GM23338 (cell line): ENCODE results near the gene PPP1R3A. TPM values are rescaled to one million over a fixed set of nuclear protein-coding genes. Genes with fewer than 3 reads are reported as not detected.

Source experiments
- ATAC-seq: fragments of 200-7000 bp; cut with Tn5 transposase; 3 replicates; pipeline ENCODE4 v1.9.1; 2020
- DNase-seq: peaks from one replicate; pipeline ENCODE4 v3.0.0-alpha.2; 2015; ENCODE audit warnings: low spot score
- H2AFZ ChIP-seq: fragments of 200-600 bp; sonication (generic); 2 replicates; pipeline ENCODE4 v1.8.0; 2016; ENCODE audit warnings: antibody characterized with exemption, mild to moderate bottlenecking, moderate library complexity
- H3F3A ChIP-seq: fragments of 200-600 bp; sonication (generic); replicated peaks from 2 replicates; pipeline ENCODE4 v1.8.0; 2017; ENCODE audit warnings: antibody characterized with exemption, mixed run types, low read depth
- H3K27ac ChIP-seq: fragments of 200-600 bp; sonication (generic); 2 replicates; pipeline ENCODE4 v1.6.1; 2016; ENCODE audit warnings: low read depth
- H3K27me3 ChIP-seq: fragments of 200-600 bp; sonication (generic); 2 replicates; pipeline ENCODE4 v1.8.0; 2016; ENCODE audit warnings: mild to moderate bottlenecking, mixed run types, moderate library complexity; ENCODE audit not compliant: insufficient read depth
- H3K36me3 ChIP-seq: fragments of 200-600 bp; sonication (generic); 2 replicates; pipeline ENCODE4 v1.8.0; 2016; ENCODE audit warnings: mild to moderate bottlenecking; ENCODE audit not compliant: insufficient read depth
- H3K4me1 ChIP-seq: fragments of 200-600 bp; sonication (generic); 2 replicates; pipeline ENCODE4 v1.8.0; 2016; ENCODE audit warnings: mild to moderate bottlenecking, moderate library complexity; ENCODE audit not compliant: insufficient read depth
- H3K4me2 ChIP-seq: fragments of 200-600 bp; sonication (generic); 2 replicates; pipeline ENCODE4 v1.7.1; 2017; ENCODE audit warnings: mixed run types
- H3K4me3 ChIP-seq: fragments of 200-600 bp; sonication (generic); 2 replicates; pipeline ENCODE4 v1.6.1; 2016; ENCODE audit warnings: mixed run types
- H3K79me2 ChIP-seq: fragments of 200-600 bp; sonication (generic); replicated peaks from 2 replicates; pipeline ENCODE4 v1.8.0; 2017; ENCODE audit warnings: mild to moderate bottlenecking; ENCODE audit not compliant: insufficient read depth
- H3K9me2 ChIP-seq: fragments of 200-600 bp; sonication (generic); 2 replicates; pipeline ENCODE4 v1.8.0; 2017; ENCODE audit not compliant: insufficient read depth
- H4K20me1 ChIP-seq: fragments of 200-600 bp; sonication (generic); replicated peaks from 2 replicates; pipeline ENCODE4 v1.8.0; 2017; ENCODE audit warnings: mild to moderate bottlenecking; ENCODE audit not compliant: insufficient read depth
- H3K27ac Mint-ChIP-seq: 2 replicates; pipeline ENCODE4 v1.8.0; 2020; ENCODE audit warnings: inconsistent platforms, mild to moderate bottlenecking, moderate library complexity, mixed read lengths
- H3K27me3 Mint-ChIP-seq: 3 replicates; pipeline ENCODE4 v1.8.0; 2022; ENCODE audit warnings: low read depth, mild to moderate bottlenecking, moderate library complexity, mixed read lengths, inconsistent platforms; ENCODE audit not compliant: insufficient read depth, poor library complexity
- H3K36me3 Mint-ChIP-seq: 3 replicates; pipeline ENCODE4 v1.8.0; 2021; ENCODE audit warnings: low read depth, mild to moderate bottlenecking, inconsistent platforms, moderate library complexity, mixed read lengths
- H3K4me1 Mint-ChIP-seq: 3 replicates; pipeline ENCODE4 v1.8.0; 2020; ENCODE audit warnings: mild to moderate bottlenecking, inconsistent platforms, mixed read lengths
- H3K4me3 Mint-ChIP-seq: 3 replicates; pipeline ENCODE4 v1.8.0; 2021; ENCODE audit warnings: moderate library complexity, mild to moderate bottlenecking, inconsistent platforms, mixed read lengths
- H3K9me3 Mint-ChIP-seq: 3 replicates; pipeline ENCODE4 v1.8.0; 2020; ENCODE audit warnings: moderate library complexity, mild to moderate bottlenecking, inconsistent platforms, mixed read lengths
- CREB1 ChIP-seq: fragments of 250-450 bp; sonication (Bioruptor Pico); IDR thresholded peaks from 2 replicates; pipeline ENCODE4 v1.5.0; 2020; ENCODE audit warnings: low read depth, mild to moderate bottlenecking, moderate library complexity
- EZH2phosphoT487 ChIP-seq: fragments of 200-600 bp; sonication (generic); IDR thresholded peaks from one replicate; pipeline ENCODE4 v1.8.1; 2018; ENCODE audit warnings: antibody characterized with exemption; ENCODE audit not compliant: unreplicated experiment
- NANOG ChIP-seq: IDR thresholded peaks from 2 replicates; pipeline ENCODE4 v1.6.1; 2016; ENCODE audit warnings: antibody characterized with exemption, borderline replicate concordance
- POLR2AphosphoS5 ChIP-seq: IDR thresholded peaks from 2 replicates; pipeline ENCODE4 v1.6.1; 2016; ENCODE audit warnings: antibody characterized with exemption, low read depth
- ZNF331 ChIP-seq: fragments of 250-450 bp; sonication (Bioruptor Pico); IDR thresholded peaks from 2 replicates; pipeline ENCODE4 v1.5.0; 2020; ENCODE audit warnings: low read depth, mild to moderate bottlenecking, moderate library complexity
- polyA plus RNA-seq: library from polyadenylated mRNA; unstranded; fragments of >200 nt; fragmentation: Nextera tagmentation; extraction: Ambion mirVana; gene quantifications from 2 replicates; pipeline ENCODE4 v1.2.1, GENCODE V29; 2016
- total RNA-seq: library from RNA; depleted of rRNA; stranded (reverse); fragments of >200 nt; shearing (Covaris generic); gene quantifications from 2 replicates; pipeline ENCODE4 v1.2.3, GENCODE V29; 2014
- TF ChIP-seq, protein P1 (sequence below): IDR thresholded peaks from 2 replicates; pipeline ENCODE4 v1.6.1; 2016; ENCODE audit warnings: antibody characterized with exemption
- TF ChIP-seq, protein P2 (sequence below): fragments of 250-450 bp; sonication (Bioruptor Pico); IDR thresholded peaks from 2 replicates; pipeline ENCODE4 v1.5.0; 2020; ENCODE audit warnings: mild to moderate bottlenecking, moderate library complexity

Gene PPP1R3A
- total and polyA plus RNA-seq, 2 experiments from 2014 or later = 0.28 TPM; not detected in 1

DNA sequence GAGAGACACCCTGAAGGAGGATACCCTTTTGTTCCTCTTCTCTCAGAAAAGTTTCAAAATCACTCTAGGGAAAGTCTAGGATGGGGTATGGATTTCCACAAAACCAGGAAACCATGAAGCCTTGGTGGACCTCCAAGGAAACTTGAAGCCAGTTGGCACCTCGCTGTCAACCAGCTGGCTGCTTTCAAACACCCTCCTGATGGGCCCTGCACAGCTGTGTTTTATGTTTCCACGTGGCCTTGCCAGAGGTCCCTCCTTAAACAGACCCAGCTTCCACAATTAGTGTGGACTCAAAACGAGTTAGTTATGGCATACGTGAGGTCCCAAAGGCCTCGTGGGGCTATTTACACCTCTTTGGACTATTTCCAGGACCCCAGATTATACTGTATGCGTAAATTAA, 5.9 kb downstream of the PPP1R3A start:
- H3K4me3 ChIP-seq = no peak overlapping the region
- Mint-ChIP-seq H3K27ac (no peak overlapping the region), H3K9me3 (no peaks in the 10 kb centered on the region), H3K4me3 (no peak overlapping the region), H3K27me3 (no peaks in the 10 kb centered on the region), H3K4me1 (peaks cover 5% of the 10 kb centered on the region; the same call in 2 of the 3 replicates), H3K36me3 (no peaks in the 10 kb centered on the region)
- no peaks in the 10 kb centered on the region for H3K4me1 ChIP-seq
- H4K20me1 ChIP-seq = no peaks in the 10 kb centered on the region
- H3K9me2 ChIP-seq = no peaks in the 10 kb centered on the region
- no peak overlapping the region for H2AFZ ChIP-seq
- no peaks in the 10 kb centered on the region for H3K79me2 ChIP-seq
- no peak overlapping the region for H3K27ac ChIP-seq
- ATAC-seq = no peak
- H3K27me3 ChIP-seq = no peaks in the 10 kb centered on the region
- no peak overlapping the region for H3K4me2 ChIP-seq
- no peak for DNase-seq
- TF ChIP-seq POLR2AphosphoS5 = no peak
- no peak for TF ChIP-seq EZH2phosphoT487
- TF ChIP-seq, protein P1, sequence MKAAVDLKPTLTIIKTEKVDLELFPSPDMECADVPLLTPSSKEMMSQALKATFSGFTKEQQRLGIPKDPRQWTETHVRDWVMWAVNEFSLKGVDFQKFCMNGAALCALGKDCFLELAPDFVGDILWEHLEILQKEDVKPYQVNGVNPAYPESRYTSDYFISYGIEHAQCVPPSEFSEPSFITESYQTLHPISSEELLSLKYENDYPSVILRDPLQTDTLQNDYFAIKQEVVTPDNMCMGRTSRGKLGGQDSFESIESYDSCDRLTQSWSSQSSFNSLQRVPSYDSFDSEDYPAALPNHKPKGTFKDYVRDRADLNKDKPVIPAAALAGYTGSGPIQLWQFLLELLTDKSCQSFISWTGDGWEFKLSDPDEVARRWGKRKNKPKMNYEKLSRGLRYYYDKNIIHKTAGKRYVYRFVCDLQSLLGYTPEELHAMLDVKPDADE = no peak
- TF ChIP-seq, protein P2, sequence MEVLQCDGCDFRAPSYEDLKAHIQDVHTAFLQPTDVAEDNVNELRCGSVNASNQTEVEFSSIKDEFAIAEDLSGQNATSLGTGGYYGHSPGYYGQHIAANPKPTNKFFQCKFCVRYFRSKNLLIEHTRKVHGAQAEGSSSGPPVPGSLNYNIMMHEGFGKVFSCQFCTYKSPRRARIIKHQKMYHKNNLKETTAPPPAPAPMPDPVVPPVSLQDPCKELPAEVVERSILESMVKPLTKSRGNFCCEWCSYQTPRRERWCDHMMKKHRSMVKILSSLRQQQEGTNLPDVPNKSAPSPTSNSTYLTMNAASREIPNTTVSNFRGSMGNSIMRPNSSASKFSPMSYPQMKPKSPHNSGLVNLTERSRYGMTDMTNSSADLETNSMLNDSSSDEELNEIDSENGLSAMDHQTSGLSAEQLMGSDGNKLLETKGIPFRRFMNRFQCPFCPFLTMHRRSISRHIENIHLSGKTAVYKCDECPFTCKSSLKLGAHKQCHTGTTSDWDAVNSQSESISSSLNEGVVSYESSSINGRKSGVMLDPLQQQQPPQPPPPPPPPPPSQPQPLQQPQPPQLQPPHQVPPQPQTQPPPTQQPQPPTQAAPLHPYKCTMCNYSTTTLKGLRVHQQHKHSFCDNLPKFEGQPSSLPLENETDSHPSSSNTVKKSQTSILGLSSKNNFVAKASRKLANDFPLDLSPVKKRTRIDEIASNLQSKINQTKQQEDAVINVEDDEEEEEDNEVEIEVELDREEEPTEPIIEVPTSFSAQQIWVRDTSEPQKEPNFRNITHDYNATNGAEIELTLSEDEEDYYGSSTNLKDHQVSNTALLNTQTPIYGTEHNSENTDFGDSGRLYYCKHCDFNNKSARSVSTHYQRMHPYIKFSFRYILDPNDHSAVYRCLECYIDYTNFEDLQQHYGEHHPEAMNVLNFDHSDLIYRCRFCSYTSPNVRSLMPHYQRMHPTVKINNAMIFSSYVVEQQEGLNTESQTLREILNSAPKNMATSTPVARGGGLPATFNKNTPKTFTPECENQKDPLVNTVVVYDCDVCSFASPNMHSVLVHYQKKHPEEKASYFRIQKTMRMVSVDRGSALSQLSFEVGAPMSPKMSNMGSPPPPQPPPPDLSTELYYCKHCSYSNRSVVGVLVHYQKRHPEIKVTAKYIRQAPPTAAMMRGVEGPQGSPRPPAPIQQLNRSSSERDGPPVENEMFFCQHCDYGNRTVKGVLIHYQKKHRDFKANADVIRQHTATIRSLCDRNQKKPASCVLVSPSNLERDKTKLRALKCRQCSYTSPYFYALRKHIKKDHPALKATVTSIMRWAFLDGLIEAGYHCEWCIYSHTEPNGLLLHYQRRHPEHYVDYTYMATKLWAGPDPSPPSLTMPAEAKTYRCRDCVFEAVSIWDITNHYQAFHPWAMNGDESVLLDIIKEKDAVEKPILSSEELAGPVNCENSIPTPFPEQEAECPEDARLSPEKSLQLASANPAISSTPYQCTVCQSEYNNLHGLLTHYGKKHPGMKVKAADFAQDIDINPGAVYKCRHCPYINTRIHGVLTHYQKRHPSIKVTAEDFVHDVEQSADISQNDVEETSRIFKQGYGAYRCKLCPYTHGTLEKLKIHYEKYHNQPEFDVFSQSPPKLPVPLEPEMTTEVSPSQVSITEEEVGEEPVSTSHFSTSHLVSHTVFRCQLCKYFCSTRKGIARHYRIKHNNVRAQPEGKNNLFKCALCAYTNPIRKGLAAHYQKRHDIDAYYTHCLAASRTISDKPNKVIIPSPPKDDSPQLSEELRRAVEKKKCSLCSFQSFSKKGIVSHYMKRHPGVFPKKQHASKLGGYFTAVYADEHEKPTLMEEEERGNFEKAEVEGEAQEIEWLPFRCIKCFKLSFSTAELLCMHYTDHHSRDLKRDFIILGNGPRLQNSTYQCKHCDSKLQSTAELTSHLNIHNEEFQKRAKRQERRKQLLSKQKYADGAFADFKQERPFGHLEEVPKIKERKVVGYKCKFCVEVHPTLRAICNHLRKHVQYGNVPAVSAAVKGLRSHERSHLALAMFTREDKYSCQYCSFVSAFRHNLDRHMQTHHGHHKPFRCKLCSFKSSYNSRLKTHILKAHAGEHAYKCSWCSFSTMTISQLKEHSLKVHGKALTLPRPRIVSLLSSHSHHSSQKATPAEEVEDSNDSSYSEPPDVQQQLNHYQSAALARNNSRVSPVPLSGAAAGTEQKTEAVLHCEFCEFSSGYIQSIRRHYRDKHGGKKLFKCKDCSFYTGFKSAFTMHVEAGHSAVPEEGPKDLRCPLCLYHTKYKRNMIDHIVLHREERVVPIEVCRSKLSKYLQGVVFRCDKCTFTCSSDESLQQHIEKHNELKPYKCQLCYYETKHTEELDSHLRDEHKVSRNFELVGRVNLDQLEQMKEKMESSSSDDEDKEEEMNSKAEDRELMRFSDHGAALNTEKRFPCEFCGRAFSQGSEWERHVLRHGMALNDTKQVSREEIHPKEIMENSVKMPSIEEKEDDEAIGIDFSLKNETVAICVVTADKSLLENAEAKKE (CRISPR knock-in tag) = no peak
- no peak for TF ChIP-seq CREB1 (CRISPR knock-in tag)
- TF ChIP-seq NANOG = no peak
- TF ChIP-seq ZNF331 = no peak
- no peaks in the 10 kb centered on the region for H3K36me3 ChIP-seq
- H3F3A ChIP-seq = no peaks in the 10 kb centered on the region
